ENCODE measurements around the gene OR2H1. TPM values are rescaled to one million over a fixed set of nuclear protein-coding genes. Genes with fewer than 3 reads are reported as not detected.
A peak's percentile ranks its signal among the peaks of the same experiment; 100 is the strongest.

OR2H1 gene
- total and polyA plus RNA-seq, 9 of the 15 experiments (the other 6 are each of a cell fraction or from before 2014, with no cell fraction given): not detected

DNA sequence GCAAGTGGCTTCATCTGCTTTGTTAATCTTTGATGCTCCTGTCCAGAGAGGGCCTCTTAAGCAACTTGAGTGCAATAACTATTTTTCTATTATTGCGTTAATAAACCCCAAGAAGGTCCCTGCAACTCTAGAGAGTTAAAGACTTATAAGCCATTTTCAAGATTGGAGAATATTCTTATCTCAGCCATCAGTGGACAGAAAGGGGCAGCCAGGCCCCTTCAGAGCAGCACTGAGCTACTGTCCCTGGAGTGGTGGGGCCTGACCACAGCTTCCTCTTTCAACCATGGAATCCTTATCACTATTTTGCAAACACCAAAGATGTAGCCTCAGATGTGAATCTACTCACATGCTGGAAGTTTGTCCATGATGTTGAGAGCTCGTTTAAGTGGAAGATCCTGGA is 33.6 kb downstream of the OR2H1 start (continued):
- TF ChIP-seq CHD4 (IDR thresholded peaks at IDR 0.05; ENCODE audit: insufficient read depth, insufficient replicate concordance, low read depth, low read length, poor library complexity, severe bottlenecking): no peak
- no peak for TF ChIP-seq SMC3 (conservative IDR thresholded peaks at IDR 0.05; ENCODE audit: insufficient read depth, low read depth, low read length)
- TF ChIP-seq, protein P1, sequence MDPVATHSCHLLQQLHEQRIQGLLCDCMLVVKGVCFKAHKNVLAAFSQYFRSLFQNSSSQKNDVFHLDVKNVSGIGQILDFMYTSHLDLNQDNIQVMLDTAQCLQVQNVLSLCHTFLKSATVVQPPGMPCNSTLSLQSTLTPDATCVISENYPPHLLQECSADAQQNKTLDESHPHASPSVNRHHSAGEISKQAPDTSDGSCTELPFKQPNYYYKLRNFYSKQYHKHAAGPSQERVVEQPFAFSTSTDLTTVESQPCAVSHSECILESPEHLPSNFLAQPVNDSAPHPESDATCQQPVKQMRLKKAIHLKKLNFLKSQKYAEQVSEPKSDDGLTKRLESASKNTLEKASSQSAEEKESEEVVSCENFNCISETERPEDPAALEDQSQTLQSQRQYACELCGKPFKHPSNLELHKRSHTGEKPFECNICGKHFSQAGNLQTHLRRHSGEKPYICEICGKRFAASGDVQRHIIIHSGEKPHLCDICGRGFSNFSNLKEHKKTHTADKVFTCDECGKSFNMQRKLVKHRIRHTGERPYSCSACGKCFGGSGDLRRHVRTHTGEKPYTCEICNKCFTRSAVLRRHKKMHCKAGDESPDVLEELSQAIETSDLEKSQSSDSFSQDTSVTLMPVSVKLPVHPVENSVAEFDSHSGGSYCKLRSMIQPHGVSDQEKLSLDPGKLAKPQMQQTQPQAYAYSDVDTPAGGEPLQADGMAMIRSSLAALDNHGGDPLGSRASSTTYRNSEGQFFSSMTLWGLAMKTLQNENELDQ (CRISPR knock-in tag; IDR thresholded peaks at IDR 0.05; ENCODE audit: borderline replicate concordance): no peak
- TF ChIP-seq KAT8 (IDR thresholded peaks at IDR 0.05; ENCODE audit: low read depth): no peak
- TF ChIP-seq DIDO1 (tag; IDR thresholded peaks at IDR 0.05; ENCODE audit: low read depth): no peak
- TF ChIP-seq EWSR1 (IDR thresholded peaks at IDR 0.05; ENCODE audit: borderline replicate concordance, low read depth, partially characterized antibody): no peak
- no peak for TF ChIP-seq SAFB2 (IDR thresholded peaks at IDR 0.05; ENCODE audit: borderline replicate concordance, low read depth, low read length, severe bottlenecking)
- TF ChIP-seq, protein P2, sequence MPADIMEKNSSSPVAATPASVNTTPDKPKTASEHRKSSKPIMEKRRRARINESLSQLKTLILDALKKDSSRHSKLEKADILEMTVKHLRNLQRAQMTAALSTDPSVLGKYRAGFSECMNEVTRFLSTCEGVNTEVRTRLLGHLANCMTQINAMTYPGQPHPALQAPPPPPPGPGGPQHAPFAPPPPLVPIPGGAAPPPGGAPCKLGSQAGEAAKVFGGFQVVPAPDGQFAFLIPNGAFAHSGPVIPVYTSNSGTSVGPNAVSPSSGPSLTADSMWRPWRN (IDR thresholded peaks at IDR 0.05; ENCODE audit: low read depth): peak; percentile 88
- no peak for TF ChIP-seq FOXJ3 (CRISPR knock-in tag; IDR thresholded peaks at IDR 0.05)
- TF ChIP-seq, protein P3, sequence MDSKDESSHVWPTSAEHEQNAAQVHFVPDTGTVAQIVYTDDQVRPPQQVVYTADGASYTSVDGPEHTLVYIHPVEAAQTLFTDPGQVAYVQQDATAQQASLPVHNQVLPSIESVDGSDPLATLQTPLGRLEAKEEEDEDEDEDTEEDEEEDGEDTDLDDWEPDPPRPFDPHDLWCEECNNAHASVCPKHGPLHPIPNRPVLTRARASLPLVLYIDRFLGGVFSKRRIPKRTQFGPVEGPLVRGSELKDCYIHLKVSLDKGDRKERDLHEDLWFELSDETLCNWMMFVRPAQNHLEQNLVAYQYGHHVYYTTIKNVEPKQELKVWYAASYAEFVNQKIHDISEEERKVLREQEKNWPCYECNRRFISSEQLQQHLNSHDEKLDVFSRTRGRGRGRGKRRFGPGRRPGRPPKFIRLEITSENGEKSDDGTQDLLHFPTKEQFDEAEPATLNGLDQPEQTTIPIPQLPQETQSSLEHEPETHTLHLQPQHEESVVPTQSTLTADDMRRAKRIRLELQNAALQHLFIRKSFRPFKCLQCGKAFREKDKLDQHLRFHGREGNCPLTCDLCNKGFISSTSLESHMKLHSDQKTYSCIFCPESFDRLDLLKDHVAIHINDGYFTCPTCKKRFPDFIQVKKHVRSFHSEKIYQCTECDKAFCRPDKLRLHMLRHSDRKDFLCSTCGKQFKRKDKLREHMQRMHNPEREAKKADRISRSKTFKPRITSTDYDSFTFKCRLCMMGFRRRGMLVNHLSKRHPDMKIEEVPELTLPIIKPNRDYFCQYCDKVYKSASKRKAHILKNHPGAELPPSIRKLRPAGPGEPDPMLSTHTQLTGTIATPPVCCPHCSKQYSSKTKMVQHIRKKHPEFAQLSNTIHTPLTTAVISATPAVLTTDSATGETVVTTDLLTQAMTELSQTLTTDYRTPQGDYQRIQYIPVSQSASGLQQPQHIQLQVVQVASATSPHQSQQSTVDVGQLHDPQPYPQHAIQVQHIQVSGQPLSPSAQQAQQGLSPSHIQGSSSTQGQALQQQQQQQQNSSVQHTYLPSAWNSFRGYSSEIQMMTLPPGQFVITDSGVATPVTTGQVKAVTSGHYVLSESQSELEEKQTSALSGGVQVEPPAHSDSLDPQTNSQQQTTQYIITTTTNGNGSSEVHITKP (IDR thresholded peaks at IDR 0.05; ENCODE audit: partially characterized antibody): no peak
- no peak for TF ChIP-seq FUS (optimal IDR thresholded peaks at IDR 0.05; ENCODE audit: low read depth, low read length)
- TF ChIP-seq, protein P4, sequence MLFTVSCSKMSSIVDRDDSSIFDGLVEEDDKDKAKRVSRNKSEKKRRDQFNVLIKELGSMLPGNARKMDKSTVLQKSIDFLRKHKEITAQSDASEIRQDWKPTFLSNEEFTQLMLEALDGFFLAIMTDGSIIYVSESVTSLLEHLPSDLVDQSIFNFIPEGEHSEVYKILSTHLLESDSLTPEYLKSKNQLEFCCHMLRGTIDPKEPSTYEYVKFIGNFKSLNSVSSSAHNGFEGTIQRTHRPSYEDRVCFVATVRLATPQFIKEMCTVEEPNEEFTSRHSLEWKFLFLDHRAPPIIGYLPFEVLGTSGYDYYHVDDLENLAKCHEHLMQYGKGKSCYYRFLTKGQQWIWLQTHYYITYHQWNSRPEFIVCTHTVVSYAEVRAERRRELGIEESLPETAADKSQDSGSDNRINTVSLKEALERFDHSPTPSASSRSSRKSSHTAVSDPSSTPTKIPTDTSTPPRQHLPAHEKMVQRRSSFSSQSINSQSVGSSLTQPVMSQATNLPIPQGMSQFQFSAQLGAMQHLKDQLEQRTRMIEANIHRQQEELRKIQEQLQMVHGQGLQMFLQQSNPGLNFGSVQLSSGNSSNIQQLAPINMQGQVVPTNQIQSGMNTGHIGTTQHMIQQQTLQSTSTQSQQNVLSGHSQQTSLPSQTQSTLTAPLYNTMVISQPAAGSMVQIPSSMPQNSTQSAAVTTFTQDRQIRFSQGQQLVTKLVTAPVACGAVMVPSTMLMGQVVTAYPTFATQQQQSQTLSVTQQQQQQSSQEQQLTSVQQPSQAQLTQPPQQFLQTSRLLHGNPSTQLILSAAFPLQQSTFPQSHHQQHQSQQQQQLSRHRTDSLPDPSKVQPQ (CRISPR knock-in tag; IDR thresholded peaks at IDR 0.05; ENCODE audit: borderline replicate concordance): no peak
- no peak for TF ChIP-seq ZNF311 (CRISPR knock-in tag; IDR thresholded peaks at IDR 0.05)
- TF ChIP-seq TBP (optimal IDR thresholded peaks at IDR 0.05; ENCODE audit: low read depth, low read length): no peak
- no peak for TF ChIP-seq NEUROD1 (IDR thresholded peaks at IDR 0.05; ENCODE audit: borderline replicate concordance, low read depth, low read length, partially characterized antibody)
- TF ChIP-seq, protein P5, sequence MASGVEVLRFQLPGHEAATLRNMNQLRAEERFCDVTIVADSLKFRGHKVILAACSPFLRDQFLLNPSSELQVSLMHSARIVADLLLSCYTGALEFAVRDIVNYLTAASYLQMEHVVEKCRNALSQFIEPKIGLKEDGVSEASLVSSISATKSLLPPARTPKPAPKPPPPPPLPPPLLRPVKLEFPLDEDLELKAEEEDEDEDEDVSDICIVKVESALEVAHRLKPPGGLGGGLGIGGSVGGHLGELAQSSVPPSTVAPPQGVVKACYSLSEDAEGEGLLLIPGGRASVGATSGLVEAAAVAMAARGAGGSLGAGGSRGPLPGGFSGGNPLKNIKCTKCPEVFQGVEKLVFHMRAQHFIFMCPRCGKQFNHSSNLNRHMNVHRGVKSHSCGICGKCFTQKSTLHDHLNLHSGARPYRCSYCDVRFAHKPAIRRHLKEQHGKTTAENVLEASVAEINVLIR (CRISPR knock-in tag; IDR thresholded peaks at IDR 0.05): no peak
